Prostate gland (tissue), 2 donors: ENCODE data around the gene SBF2.

Source experiments
- POLR2A ChIP-seq: fragments of 450-650 bp; IDR thresholded peaks from one replicate; pipeline ENCODE4 v1.6.1; 2016; ENCODE audit warnings: antibody characterized with exemption, mild to moderate bottlenecking
- POLR2AphosphoS5 ChIP-seq: sonication (generic); formaldehyde crosslinking; IDR thresholded peaks from one replicate; pipeline ENCODE4 v1.6.1; 2017; ENCODE audit warnings: antibody characterized with exemption
- TF ChIP-seq, protein P1 (sequence below), 4 experiments: fragments of 200-600 bp in 2 of 4; fragments of 450-650 bp in 2 of 4; sonication (generic) in 2 of 4; IDR thresholded peaks; 1 replicate in 3 of 4; 2 replicates in 1 of 4; pipeline ENCODE4 v1.5.1; 2016 to 2019; ENCODE audit warnings: antibody characterized with exemption in 4 of 4, mild to moderate bottlenecking in 2 of 4, moderate library complexity in 2 of 4

DNA sequence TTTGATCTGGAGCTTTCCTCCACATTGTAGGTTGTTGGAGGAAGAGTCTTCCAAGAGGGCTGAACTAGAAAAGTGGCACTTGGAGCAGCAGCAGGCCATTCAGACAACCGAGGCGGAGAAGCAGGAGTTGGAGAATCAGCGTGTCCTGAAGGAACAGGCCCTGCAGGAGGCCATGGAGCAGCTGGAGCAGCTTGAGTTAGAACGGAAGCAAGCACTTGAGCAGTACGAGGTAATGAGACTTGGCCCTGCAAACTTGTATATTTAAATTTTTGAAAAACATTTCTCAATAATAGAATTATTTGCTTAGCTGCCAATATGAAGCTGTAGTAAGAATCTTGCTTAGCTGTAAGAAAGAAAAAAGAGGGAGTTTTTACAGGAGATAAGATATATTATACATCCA lies 546.2 kb downstream of the SBF2 start:
- TF ChIP-seq, protein P1, sequence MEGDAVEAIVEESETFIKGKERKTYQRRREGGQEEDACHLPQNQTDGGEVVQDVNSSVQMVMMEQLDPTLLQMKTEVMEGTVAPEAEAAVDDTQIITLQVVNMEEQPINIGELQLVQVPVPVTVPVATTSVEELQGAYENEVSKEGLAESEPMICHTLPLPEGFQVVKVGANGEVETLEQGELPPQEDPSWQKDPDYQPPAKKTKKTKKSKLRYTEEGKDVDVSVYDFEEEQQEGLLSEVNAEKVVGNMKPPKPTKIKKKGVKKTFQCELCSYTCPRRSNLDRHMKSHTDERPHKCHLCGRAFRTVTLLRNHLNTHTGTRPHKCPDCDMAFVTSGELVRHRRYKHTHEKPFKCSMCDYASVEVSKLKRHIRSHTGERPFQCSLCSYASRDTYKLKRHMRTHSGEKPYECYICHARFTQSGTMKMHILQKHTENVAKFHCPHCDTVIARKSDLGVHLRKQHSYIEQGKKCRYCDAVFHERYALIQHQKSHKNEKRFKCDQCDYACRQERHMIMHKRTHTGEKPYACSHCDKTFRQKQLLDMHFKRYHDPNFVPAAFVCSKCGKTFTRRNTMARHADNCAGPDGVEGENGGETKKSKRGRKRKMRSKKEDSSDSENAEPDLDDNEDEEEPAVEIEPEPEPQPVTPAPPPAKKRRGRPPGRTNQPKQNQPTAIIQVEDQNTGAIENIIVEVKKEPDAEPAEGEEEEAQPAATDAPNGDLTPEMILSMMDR (IDR thresholded peaks at IDR 0.05): no peak
- TF ChIP-seq POLR2AphosphoS5 (no peak), POLR2A (no peak)
